ENCODE results near the gene MSRB1.

GRCh38 chr16:1942047-1942809 is 771 bp downstream of the MSRB1 start:
- TF ChIP-seq GATA2 (IDR thresholded peaks at IDR 0.05; ENCODE audit: low read depth, low read length) (no peak), GATA3 (IDR thresholded peaks at IDR 0.05; ENCODE audit: low read depth, low read length) (no peak)

Measured in SH-SY5Y (cell line).